CD4-positive, alpha-beta T cell treated with Interleukin-17A for 1 hour (primary cell): ENCODE measurements around the gene CCDC8.
"Not testable (repeated sequence)": the region's sequence is repeated elsewhere in the genome, so short reads cannot be mapped to it uniquely, and the experiment has no call there.

Experiments
- DNase-seq: peaks from one replicate; pipeline ENCODE4 v3.0.0-alpha.2; 2020

Gene CCDC8

GRCh38 chr19:46378268-46378667, 35.1 kb downstream of the CCDC8 start:
- no peak for DNase-seq

GRCh38 chr19:46376241-46377153, 36.9 kb downstream of the CCDC8 start:
- DNase-seq = no peak

GRCh38 chr19:46375476-46376067, 37.8 kb downstream of the CCDC8 start:
- DNase-seq = not testable (repeated sequence)

- DNase-seq = no peak
Measured at GRCh38 chr19:46374536-46375475, 38.6 kb downstream of the CCDC8 start.

GRCh38 chr19:46373491-46374359, 39.6 kb downstream of the CCDC8 start:
- DNase-seq = no peak

- no peak for DNase-seq
Measured at GRCh38 chr19:46372901-46373490, 40.4 kb downstream of the CCDC8 start.

- DNase-seq = no peak
Measured at GRCh38 chr19:46371371-46371901, 41.9 kb downstream of the CCDC8 start.

- DNase-seq = no peak
Measured at GRCh38 chr19:46369817-46370216, 43.5 kb downstream of the CCDC8 start.

- no peak for DNase-seq
Measured at GRCh38 chr19:46368116-46368515, 45.2 kb downstream of the CCDC8 start.

GRCh38 chr19:46367426-46367825, 45.9 kb downstream of the CCDC8 start:
- DNase-seq = no peak

- no peak for DNase-seq
Measured at GRCh38 chr19:46366620-46367292, 46.6 kb downstream of the CCDC8 start.

- no peak for DNase-seq
Measured at GRCh38 chr19:46365561-46365960, 47.8 kb downstream of the CCDC8 start.

GRCh38 chr19:46364359-46364758, 49.0 kb downstream of the CCDC8 start:
- no peak for DNase-seq

GRCh38 chr19:46361915-46362314, 51.4 kb downstream of the CCDC8 start:
- DNase-seq = peak; percentile 49
